ENCODE results near the gene COL1A2. TPM values are rescaled to one million over a fixed set of nuclear protein-coding genes. Genes with fewer than 3 reads are reported as not detected.

The COL1A2 gene
- total RNA-seq, 1 experiment from 2014 or later: 3.0 TPM

- TF ChIP-seq ATF3 (IDR thresholded peaks at IDR 0.05): no peak
- TF ChIP-seq SIN3A (IDR thresholded peaks at IDR 0.05; ENCODE audit: low read depth): no peak
- no peak for TF ChIP-seq JUND (IDR thresholded peaks at IDR 0.05)
- no peak for TF ChIP-seq ELF1 (IDR thresholded peaks at IDR 0.05; ENCODE audit: borderline replicate concordance, low read depth)
Measured at GRCh38 chr7:94374231-94374630, 20.5 kb upstream of the COL1A2 start (continued).

- H3K27me3 ChIP-seq (ENCODE audit: insufficient read depth, low read length): no peaks in the 10 kb centered on the region
- no TSS peak for BruUV-seq (replicated peaks)
- H2AFZ ChIP-seq (ENCODE audit: low read depth, low read length, poor library complexity, severe bottlenecking): no peak overlapping the region
- ChIA-PET RAD21 (ENCODE audit: low non-redundant PET in 1 of 2, low total read pairs in 2 of 2, uncharacterized antibody in 2 of 2, unreplicated experiment in 2 of 2) (no interaction called here), POLR2A (no interaction called here), CTCF (no interaction called here)
- H3K36me3 ChIP-seq (ENCODE audit: control insufficient read depth in 1 of 2, insufficient read depth in 2 of 2, low read length in 2 of 2): no peaks in the 10 kb centered on the region
- no peaks in the 10 kb centered on the region for H3K9me3 ChIP-seq (ENCODE audit: control insufficient read depth in 1 of 2, insufficient read depth in 1 of 2, low read depth in 1 of 2, low read length in 2 of 2)
- no peaks in the 10 kb centered on the region for H4K20me1 ChIP-seq (ENCODE audit: insufficient read depth)
- TF ChIP-seq ZFX (IDR thresholded peaks at IDR 0.05) (no peak), SP1 (IDR thresholded peaks at IDR 0.05; ENCODE audit: low read depth) (no peak), POLR2AphosphoS5 (IDR thresholded peaks at IDR 0.05; ENCODE audit: low read depth, low read length) (no peak)
- TF ChIP-seq, protein P1, sequence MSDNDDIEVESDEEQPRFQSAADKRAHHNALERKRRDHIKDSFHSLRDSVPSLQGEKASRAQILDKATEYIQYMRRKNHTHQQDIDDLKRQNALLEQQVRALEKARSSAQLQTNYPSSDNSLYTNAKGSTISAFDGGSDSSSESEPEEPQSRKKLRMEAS (IDR thresholded peaks at IDR 0.05): no peak
- TF ChIP-seq, protein P2, sequence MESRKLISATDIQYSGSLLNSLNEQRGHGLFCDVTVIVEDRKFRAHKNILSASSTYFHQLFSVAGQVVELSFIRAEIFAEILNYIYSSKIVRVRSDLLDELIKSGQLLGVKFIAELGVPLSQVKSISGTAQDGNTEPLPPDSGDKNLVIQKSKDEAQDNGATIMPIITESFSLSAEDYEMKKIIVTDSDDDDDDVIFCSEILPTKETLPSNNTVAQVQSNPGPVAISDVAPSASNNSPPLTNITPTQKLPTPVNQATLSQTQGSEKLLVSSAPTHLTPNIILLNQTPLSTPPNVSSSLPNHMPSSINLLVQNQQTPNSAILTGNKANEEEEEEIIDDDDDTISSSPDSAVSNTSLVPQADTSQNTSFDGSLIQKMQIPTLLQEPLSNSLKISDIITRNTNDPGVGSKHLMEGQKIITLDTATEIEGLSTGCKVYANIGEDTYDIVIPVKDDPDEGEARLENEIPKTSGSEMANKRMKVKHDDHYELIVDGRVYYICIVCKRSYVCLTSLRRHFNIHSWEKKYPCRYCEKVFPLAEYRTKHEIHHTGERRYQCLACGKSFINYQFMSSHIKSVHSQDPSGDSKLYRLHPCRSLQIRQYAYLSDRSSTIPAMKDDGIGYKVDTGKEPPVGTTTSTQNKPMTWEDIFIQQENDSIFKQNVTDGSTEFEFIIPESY (IDR thresholded peaks at IDR 0.05; ENCODE audit: extremely low read depth, insufficient replicate concordance, low read length): no peak
- H3K79me2 ChIP-seq (ENCODE audit: insufficient read depth, low read length): no peaks in the 10 kb centered on the region
- H3K9ac ChIP-seq (ENCODE audit: low read length): no peak overlapping the region
- H3K9me2 ChIP-seq (ENCODE audit: insufficient read depth): no peaks in the 10 kb centered on the region
- ATAC-seq: no peak
- no peak overlapping the region for H3K27ac ChIP-seq (ENCODE audit: low read depth, low read length)
- H3K4me1 ChIP-seq (ENCODE audit: control insufficient read depth in 1 of 2, insufficient read depth in 2 of 2, low read length in 2 of 2): no peaks in the 10 kb centered on the region
- H3K4me2 ChIP-seq (ENCODE audit: low read length): no peak overlapping the region
- intact Hi-C loops (cut with micrococcal nuclease): no loop called here
- no peak overlapping the region for H3K4me3 ChIP-seq (replicated peaks in 1 of 2; ENCODE audit: low read depth in 1 of 2, low read length in 2 of 2)
- DNase-seq (ENCODE audit: low read depth, low spot score): no peak
Measured at GRCh38 chr7:94374721-94375566, 19.8 kb upstream of the COL1A2 start.

Data from HCT116 (cell line).